Measurements from ENCODE around the gene CHCHD6. TPM values are rescaled to one million over a fixed set of nuclear protein-coding genes. Genes with fewer than 3 reads are reported as not detected.
"Not testable (repeated sequence)": the region's sequence is repeated elsewhere in the genome, so short reads cannot be mapped to it uniquely, and the experiment has no call there.

Gene CHCHD6
- total RNA-seq, 3 donors from 2014 or later, result 5.9 to 9.8 (median 6.5) TPM

DNA sequence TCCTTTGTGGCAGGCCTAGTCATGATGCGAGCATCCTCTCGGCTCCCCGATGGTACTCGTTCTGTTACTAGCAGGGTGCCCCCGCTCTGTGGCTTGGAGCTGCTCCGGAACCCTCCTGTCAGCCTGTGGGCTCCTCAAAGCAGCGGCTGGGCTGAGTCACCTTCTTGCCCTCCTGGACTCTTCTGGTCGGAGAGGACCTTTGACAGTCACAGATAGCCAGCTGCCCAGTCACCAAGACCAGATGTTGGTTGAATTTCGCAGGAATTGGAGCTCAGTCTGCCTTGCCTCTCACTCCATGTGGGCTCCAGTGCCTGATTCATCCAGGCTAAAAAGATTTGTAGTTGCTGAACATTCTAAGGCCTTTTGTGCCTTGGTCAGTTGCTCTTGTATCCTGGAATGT lies 94.5 kb downstream of the CHCHD6 start:
- Histone ChIP-seq H3K4me3 (no peak overlapping the region), H3K4me1 (ENCODE audit: low read depth) (no peaks in the 10 kb centered on the region), H3K9me3 (peaks cover 5% of the 10 kb centered on the region), H3K36me3 (ENCODE audit: low read depth) (no peaks in the 10 kb centered on the region)
- intact Hi-C loops (cut with DNase I, micrococcal nuclease), result no loop called here
- no peak for DNase-seq
- no peak for ATAC-seq
- TF ChIP-seq CTCF (IDR thresholded peaks at IDR 0.05), result no peak

DNA sequence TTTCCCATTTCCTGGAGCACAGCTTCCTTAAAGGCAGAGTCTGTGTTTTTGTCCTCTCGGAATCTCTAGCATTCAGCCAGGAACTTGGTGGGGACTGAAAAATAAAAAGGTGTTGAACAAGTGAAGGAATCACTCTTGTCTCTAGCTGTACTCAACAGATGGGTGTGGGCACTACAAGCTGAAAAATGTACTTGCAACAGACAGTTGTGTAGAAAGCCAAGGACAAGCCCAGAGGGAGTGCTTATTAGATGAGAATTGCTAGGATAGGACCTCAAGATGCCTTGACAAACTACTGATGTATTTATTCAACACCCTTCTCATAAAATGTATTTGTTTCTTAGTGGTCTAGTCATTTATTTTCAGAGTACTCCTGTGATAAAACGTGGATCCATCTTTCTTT lies 95.1 kb downstream of the CHCHD6 start:
- Histone ChIP-seq H3K9me3 (peaks cover 5% of the 10 kb centered on the region), H3K4me1 (ENCODE audit: low read depth) (no peaks in the 10 kb centered on the region), H3K36me3 (ENCODE audit: low read depth) (no peaks in the 10 kb centered on the region), H3K4me3 (no peak overlapping the region)
- DNase-seq (no peak), ATAC-seq (no peak)
- no peak for TF ChIP-seq CTCF (IDR thresholded peaks at IDR 0.05)
- intact Hi-C loops (cut with DNase I, micrococcal nuclease), result no loop called here

- H3K4me1 ChIP-seq (ENCODE audit: low read depth); H3K36me3 ChIP-seq (ENCODE audit: low read depth); DNase-seq; intact Hi-C loops (cut with DNase I, micrococcal nuclease); ATAC-seq; H3K9me3 ChIP-seq; H3K4me3 ChIP-seq: not testable (repeated sequence)
Measured at GRCh38 chr3:126801312-126801711, 97.3 kb downstream of the CHCHD6 start.

GRCh38 chr3:126807795-126808194 lies 103.8 kb downstream of the CHCHD6 start:
- H3K36me3 ChIP-seq (ENCODE audit: low read depth), result no peaks in the 10 kb centered on the region
- intact Hi-C loops (cut with DNase I, micrococcal nuclease), result no loop called here
- no peaks in the 10 kb centered on the region for H3K9me3 ChIP-seq
- no peak for ATAC-seq
- no peak for DNase-seq
- no peaks in the 10 kb centered on the region for H3K4me1 ChIP-seq (ENCODE audit: low read depth)
- no peak overlapping the region for H3K4me3 ChIP-seq
- no peak for TF ChIP-seq CTCF (IDR thresholded peaks at IDR 0.05)

DNA sequence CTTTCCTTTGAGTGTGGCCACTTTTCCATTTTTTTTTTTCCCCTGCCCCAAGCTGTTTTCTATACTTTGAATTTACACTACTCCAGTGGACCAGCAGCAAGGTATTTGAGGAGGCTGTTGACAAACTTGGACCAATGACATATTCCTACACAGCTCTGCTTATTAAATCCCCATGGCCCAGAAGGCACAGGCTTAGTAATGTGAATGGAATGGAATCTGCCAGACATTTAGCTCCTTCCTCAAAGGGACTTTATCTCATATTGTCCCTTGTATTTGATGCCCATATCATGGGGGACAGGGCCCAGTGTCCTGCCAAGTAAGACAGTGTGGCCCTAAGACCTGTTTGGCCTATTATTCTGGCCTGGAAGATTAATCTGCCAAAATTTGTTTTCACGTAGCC lies 107.5 kb downstream of the CHCHD6 start:
- intact Hi-C loops (cut with DNase I, micrococcal nuclease), result no loop called here
- no peak for DNase-seq

DNA sequence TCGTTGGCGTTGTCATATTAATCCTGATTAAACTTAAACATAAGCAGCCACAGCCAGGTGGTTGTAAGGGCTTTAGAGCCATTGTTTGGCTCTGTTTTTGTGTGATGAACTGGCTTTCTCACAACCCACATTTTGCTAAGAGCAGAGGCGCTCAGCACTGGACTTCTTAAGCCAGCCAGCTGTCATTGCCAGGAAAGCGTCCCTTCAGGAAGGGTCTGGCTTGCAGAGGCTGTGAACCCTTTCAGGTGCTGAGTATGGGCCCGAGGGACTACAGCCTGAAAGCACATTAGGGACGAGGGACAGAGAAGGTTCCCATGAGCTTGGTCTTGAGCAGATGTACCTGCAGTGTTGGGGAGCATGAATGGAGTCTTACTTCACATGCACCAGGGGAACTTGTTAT lies 112.3 kb downstream of the CHCHD6 start:
- Histone ChIP-seq H3K36me3 (ENCODE audit: low read depth) (no peaks in the 10 kb centered on the region), H3K4me3 (no peak overlapping the region), H3K9me3 (no peaks in the 10 kb centered on the region), H3K4me1 (ENCODE audit: low read depth) (no peaks in the 10 kb centered on the region)
- DNase-seq (no peak), ATAC-seq (no peak)
- intact Hi-C loops (cut with DNase I, micrococcal nuclease), result no loop called here
- TF ChIP-seq CTCF (IDR thresholded peaks at IDR 0.05), result no peak

More for the DNA sequence above, 107.5 kb downstream of the CHCHD6 start:
- no peak for TF ChIP-seq CTCF (IDR thresholded peaks at IDR 0.05)
- Histone ChIP-seq H3K9me3 (no peaks in the 10 kb centered on the region), H3K4me1 (ENCODE audit: low read depth) (no peaks in the 10 kb centered on the region), H3K4me3 (no peak overlapping the region), H3K36me3 (ENCODE audit: low read depth) (no peaks in the 10 kb centered on the region)
- ATAC-seq, result no peak
